ENCODE measurements around the gene ELAVL4. TPM values are rescaled to one million over a fixed set of nuclear protein-coding genes. Genes with fewer than 3 reads are reported as not detected.

ELAVL4 gene
- total RNA-seq, 1 experiment from 2014 or later, result not detected

DNA sequence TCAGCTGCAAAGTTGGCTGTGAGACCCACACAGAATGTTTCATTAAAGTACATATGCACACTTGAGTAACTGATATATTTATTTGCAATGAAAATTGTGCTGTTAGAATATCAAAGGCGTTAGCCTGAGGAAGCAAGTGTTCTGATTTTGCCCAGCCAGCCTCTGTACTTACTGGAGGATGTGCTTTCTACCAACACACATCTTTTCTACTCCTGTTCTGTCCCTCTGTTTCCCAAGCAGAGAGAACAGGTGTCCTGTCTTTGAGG, 31.4 kb downstream of the ELAVL4 start:
- Mint-ChIP-seq H3K4me1 (ENCODE audit: low read depth, unreplicated experiment) (no peaks in the 10 kb centered on the region), H3K4me3 (ENCODE audit: low read depth, unreplicated experiment) (no peak overlapping the region), H3K9me3 (ENCODE audit: low read depth, unreplicated experiment) (no peaks in the 10 kb centered on the region), H3K27me3 (ENCODE audit: unreplicated experiment) (peaks cover 88% of the 10 kb centered on the region), H3K36me3 (ENCODE audit: insufficient read depth, unreplicated experiment) (no peaks in the 10 kb centered on the region), H3K27ac (ENCODE audit: unreplicated experiment) (no peak overlapping the region)
- no TSS peak for BruUV-seq (replicated peaks)
- intact Hi-C loops (cut with micrococcal nuclease; ENCODE audit: unreplicated experiment), result no loop called here
- CTCF ChIA-PET, result no interaction called here
- DNase-seq, result no peak
- TF ChIP-seq, protein P1, sequence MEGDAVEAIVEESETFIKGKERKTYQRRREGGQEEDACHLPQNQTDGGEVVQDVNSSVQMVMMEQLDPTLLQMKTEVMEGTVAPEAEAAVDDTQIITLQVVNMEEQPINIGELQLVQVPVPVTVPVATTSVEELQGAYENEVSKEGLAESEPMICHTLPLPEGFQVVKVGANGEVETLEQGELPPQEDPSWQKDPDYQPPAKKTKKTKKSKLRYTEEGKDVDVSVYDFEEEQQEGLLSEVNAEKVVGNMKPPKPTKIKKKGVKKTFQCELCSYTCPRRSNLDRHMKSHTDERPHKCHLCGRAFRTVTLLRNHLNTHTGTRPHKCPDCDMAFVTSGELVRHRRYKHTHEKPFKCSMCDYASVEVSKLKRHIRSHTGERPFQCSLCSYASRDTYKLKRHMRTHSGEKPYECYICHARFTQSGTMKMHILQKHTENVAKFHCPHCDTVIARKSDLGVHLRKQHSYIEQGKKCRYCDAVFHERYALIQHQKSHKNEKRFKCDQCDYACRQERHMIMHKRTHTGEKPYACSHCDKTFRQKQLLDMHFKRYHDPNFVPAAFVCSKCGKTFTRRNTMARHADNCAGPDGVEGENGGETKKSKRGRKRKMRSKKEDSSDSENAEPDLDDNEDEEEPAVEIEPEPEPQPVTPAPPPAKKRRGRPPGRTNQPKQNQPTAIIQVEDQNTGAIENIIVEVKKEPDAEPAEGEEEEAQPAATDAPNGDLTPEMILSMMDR (IDR thresholded peaks at IDR 0.05; ENCODE audit: unreplicated experiment), result no peak

- Mint-ChIP-seq H3K9me3 (ENCODE audit: low read depth, unreplicated experiment) (no peaks in the 10 kb centered on the region), H3K27ac (ENCODE audit: unreplicated experiment) (no peak overlapping the region), H3K4me1 (ENCODE audit: low read depth, unreplicated experiment) (no peaks in the 10 kb centered on the region), H3K4me3 (ENCODE audit: low read depth, unreplicated experiment) (no peak overlapping the region), H3K27me3 (ENCODE audit: unreplicated experiment) (peaks cover 60% of the 10 kb centered on the region), H3K36me3 (ENCODE audit: insufficient read depth, unreplicated experiment) (no peaks in the 10 kb centered on the region)
- intact Hi-C loops (cut with micrococcal nuclease; ENCODE audit: unreplicated experiment), result no loop called here
- TF ChIP-seq, protein P1 (IDR thresholded peaks at IDR 0.05; ENCODE audit: unreplicated experiment), result no peak
- CTCF ChIA-PET, result no interaction called here
- DNase-seq, result no peak
- no TSS peak for BruUV-seq (replicated peaks)
Measured at GRCh38 chr1:50147191-50147850, 38.6 kb downstream of the ELAVL4 start.

DNA sequence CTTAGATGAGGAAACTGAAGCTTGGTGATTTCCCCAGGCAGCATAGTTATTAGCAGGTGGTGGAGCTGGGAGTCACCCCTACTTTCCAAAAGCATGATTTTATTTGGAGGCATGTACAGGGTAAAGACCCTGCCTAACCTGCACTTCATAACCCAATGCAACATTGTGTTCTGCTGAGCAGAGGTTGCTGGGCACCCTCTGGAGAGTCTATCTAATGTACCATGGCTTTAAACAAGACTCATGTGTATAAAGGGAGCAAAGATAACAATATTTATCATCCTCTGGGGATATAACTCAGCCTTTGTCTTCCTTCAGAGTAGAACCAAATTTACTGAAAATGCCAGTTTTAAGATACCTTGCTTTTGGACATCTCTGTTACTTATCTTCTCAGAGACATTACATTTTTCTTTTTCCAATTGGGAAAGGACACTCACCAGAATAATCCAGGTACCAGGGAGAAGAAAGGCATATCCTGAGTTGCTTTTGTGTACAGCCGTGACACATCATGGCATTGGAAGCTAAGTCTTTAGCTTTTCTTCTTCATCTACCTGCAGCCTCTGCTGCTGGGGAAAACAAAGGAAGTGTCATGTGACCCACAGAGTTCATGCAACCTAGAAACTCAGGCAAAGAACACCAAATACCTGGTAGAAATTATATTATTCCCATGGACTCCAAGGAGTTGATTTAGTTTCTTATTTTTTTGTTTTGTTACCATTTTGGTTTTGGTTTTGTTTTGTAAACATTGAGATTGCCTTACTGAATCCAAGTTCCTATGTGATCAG, 39.6 kb downstream of the ELAVL4 start:
- H3K9me3 Mint-ChIP-seq (ENCODE audit: low read depth, unreplicated experiment), result no peaks in the 10 kb centered on the region
- intact Hi-C loops (cut with micrococcal nuclease; ENCODE audit: unreplicated experiment), result no loop called here
- no peak overlapping the region for H3K27ac Mint-ChIP-seq (ENCODE audit: unreplicated experiment)
- no peak for DNase-seq
- H3K36me3 Mint-ChIP-seq (ENCODE audit: insufficient read depth, unreplicated experiment), result no peaks in the 10 kb centered on the region
- no peaks in the 10 kb centered on the region for H3K4me1 Mint-ChIP-seq (ENCODE audit: low read depth, unreplicated experiment)
- no TSS peak for BruUV-seq (replicated peaks)
- no peak overlapping the region for H3K4me3 Mint-ChIP-seq (ENCODE audit: low read depth, unreplicated experiment)
- CTCF ChIA-PET, result no interaction called here
- peaks cover 60% of the 10 kb centered on the region for H3K27me3 Mint-ChIP-seq (ENCODE audit: unreplicated experiment)
- TF ChIP-seq, protein P1 (IDR thresholded peaks at IDR 0.05; ENCODE audit: unreplicated experiment), result no peak

DNA sequence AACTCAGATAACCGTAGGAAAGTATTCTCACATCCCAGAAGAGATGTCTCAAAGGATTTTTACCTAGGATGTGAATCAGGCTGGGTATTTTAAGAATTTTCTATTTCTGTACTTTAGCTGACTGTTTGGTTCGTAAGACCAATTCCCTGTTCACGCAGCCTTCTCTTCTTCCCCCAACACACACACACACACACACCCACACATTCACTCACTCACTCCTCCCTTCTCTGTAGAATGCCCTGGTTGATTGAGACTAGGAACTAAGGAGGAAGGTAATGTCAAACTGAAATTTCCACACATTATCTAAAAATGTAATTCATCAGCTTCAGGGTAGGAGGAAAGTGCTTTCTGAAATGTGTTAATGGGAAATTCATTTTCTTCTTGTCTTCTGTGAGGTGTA, 43.5 kb downstream of the ELAVL4 start:
- CTCF ChIA-PET, result interaction anchor here (0.6 kb wide), 1 partner anchor 1694 kb away, joined by 5 read pairs; no protein-coding TSS in a partner anchor
- TF ChIP-seq, protein P1 (IDR thresholded peaks at IDR 0.05; ENCODE audit: unreplicated experiment), result no peak
- peaks cover 70% of the 10 kb centered on the region for H3K27me3 Mint-ChIP-seq (ENCODE audit: unreplicated experiment)
- H3K27ac Mint-ChIP-seq (ENCODE audit: unreplicated experiment), result no peak overlapping the region
- no peak overlapping the region for H3K4me3 Mint-ChIP-seq (ENCODE audit: low read depth, unreplicated experiment)
- H3K4me1 Mint-ChIP-seq (ENCODE audit: low read depth, unreplicated experiment), result no peaks in the 10 kb centered on the region
- DNase-seq, result no peak
- no peaks in the 10 kb centered on the region for H3K9me3 Mint-ChIP-seq (ENCODE audit: low read depth, unreplicated experiment)
- no peaks in the 10 kb centered on the region for H3K36me3 Mint-ChIP-seq (ENCODE audit: insufficient read depth, unreplicated experiment)
- intact Hi-C loops (cut with micrococcal nuclease; ENCODE audit: unreplicated experiment), result no loop called here
- BruUV-seq (replicated peaks), result no TSS peak

Measured in Calu3 (cell line).